Measurements from ENCODE around the gene SEM1.

- TF ChIP-seq CTCF (IDR thresholded peaks at IDR 0.05) (no peak), POLR2A (IDR thresholded peaks at IDR 0.05) (no peak)
Observed at GRCh38 chr7:96739609-96740008, 30.0 kb upstream of the SEM1 start.

Data from adrenal gland (tissue), 5 donors.